ENCODE results near the gene POLR2A.

The POLR2A gene

DNA sequence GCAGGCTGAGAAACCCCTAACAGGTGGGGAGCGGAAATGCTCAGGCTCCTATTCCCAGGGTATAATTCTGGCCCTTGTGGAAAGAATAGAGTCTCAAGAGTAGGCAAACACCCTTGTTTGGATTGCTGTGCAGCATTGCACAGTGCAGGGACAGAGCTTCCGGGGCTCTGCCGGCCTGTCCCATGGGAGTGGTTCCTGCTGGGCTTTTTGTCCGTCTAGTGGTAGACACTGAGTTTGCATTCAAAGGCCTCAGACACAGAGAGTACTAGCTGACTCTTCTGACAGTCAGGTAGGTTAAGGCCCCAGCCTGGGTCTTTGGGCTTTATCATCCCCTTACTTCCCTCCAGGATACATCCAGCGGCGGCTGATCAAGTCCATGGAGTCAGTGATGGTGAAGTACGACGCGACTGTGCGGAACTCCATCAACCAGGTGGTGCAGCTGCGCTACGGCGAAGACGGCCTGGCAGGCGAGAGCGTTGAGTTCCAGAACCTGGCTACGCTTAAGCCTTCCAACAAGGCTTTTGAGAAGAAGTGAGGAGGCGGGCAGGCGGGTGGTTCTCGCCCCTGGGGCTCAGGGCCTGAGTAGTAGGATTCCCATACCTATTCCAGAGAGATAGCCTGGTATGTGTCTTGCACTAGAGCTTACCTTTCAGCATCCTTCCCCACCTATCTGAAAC lies 18.1 kb downstream of the POLR2A start:
- DNase-seq (ENCODE audit: low read depth): no peak
- no peak overlapping the region for H3K4me3 ChIP-seq (replicated peaks; ENCODE audit: low read depth, low read length)
- TF ChIP-seq, protein P1, sequence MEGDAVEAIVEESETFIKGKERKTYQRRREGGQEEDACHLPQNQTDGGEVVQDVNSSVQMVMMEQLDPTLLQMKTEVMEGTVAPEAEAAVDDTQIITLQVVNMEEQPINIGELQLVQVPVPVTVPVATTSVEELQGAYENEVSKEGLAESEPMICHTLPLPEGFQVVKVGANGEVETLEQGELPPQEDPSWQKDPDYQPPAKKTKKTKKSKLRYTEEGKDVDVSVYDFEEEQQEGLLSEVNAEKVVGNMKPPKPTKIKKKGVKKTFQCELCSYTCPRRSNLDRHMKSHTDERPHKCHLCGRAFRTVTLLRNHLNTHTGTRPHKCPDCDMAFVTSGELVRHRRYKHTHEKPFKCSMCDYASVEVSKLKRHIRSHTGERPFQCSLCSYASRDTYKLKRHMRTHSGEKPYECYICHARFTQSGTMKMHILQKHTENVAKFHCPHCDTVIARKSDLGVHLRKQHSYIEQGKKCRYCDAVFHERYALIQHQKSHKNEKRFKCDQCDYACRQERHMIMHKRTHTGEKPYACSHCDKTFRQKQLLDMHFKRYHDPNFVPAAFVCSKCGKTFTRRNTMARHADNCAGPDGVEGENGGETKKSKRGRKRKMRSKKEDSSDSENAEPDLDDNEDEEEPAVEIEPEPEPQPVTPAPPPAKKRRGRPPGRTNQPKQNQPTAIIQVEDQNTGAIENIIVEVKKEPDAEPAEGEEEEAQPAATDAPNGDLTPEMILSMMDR (IDR thresholded peaks at IDR 0.05; ENCODE audit: low read length, missing control alignments): no peak

DNA sequence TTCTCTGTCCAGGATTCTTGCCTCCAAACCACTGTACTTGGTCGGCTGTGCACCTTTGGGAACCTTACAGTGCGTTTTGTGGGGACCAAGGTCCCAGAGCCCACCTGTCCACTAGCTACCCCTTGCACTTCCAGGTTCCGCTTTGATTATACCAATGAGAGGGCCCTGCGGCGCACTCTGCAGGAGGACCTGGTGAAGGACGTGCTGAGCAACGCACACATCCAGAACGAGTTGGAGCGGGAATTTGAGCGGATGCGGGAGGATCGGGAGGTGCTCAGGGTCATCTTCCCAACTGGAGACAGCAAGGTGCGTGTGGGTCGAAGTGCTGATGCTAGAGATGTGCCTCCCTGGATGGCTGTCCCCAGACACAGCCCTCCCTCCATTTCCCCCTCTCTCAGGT lies 18.8 kb downstream of the POLR2A start:
- TF ChIP-seq, protein P1 (IDR thresholded peaks at IDR 0.05; ENCODE audit: low read length, missing control alignments): peak; percentile 24
- no peak overlapping the region for H3K4me3 ChIP-seq (replicated peaks; ENCODE audit: low read depth, low read length)
- DNase-seq (ENCODE audit: low read depth): no peak

DNA sequence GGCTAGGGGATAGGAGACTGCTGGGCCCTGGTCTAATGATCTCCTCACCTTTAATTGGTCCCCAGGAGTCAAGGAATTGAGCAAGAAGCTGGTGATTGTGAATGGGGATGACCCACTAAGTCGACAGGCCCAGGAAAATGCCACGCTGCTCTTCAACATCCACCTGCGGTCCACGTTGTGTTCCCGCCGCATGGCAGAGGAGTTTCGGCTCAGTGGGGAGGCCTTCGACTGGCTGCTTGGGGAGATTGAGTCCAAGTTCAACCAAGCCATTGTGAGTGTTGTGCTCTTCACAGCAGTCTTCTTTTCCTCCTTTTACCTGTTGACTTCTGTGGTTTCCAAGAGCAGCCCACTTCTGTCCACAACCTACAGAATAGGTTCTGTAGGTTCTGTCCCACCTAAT lies 19.4 kb downstream of the POLR2A start:
- no peak overlapping the region for H3K4me3 ChIP-seq (replicated peaks; ENCODE audit: low read depth, low read length)
- TF ChIP-seq, protein P1 (IDR thresholded peaks at IDR 0.05; ENCODE audit: low read length, missing control alignments): no peak
- DNase-seq (ENCODE audit: low read depth): no peak

DNA sequence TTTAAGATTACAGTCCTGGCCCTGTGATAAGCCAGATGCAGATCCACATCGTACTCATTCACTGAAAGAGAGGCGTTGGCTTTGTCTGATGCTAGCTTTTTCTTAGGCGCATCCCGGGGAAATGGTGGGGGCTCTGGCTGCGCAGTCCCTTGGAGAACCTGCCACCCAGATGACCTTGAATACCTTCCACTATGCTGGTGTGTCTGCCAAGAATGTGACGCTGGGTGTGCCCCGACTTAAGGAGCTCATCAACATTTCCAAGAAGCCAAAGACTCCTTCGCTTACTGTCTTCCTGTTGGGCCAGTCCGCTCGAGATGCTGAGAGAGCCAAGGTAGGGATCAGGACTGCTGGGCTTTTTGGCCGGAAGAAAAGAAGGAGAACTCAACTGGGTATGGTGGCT lies 24.0 kb downstream of the POLR2A start:
- H3K4me3 ChIP-seq (replicated peaks; ENCODE audit: low read depth, low read length): no peak overlapping the region
- DNase-seq (ENCODE audit: low read depth): no peak
- TF ChIP-seq, protein P1 (IDR thresholded peaks at IDR 0.05; ENCODE audit: low read length, missing control alignments): no peak

DNA sequence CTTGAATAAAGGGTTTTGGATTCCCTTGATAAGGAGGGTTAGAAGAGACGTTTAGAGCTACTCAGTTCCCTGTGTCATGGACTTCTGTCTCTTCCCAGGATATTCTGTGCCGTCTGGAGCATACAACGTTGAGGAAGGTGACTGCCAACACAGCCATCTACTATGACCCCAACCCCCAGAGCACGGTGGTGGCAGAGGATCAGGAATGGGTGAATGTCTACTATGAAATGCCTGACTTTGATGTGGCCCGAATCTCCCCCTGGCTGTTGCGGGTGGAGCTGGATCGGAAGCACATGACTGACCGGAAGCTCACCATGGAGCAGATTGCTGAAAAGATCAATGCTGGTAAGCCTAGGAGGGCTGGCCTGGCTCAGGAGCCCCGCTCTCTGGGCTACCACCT lies 24.7 kb downstream of the POLR2A start:
- no peak for DNase-seq (ENCODE audit: low read depth)
- TF ChIP-seq, protein P1 (IDR thresholded peaks at IDR 0.05; ENCODE audit: low read length, missing control alignments): no peak
- no peak overlapping the region for H3K4me3 ChIP-seq (replicated peaks; ENCODE audit: low read depth, low read length)

- TF ChIP-seq, protein P1 (IDR thresholded peaks at IDR 0.05; ENCODE audit: low read length, missing control alignments): no peak
- H3K4me3 ChIP-seq (replicated peaks; ENCODE audit: low read depth, low read length): no peak overlapping the region
- DNase-seq (ENCODE audit: low read depth): no peak
These were observed 25.8 kb downstream of the POLR2A start for GRCh38 chr17:7509937-7510336.

DNA sequence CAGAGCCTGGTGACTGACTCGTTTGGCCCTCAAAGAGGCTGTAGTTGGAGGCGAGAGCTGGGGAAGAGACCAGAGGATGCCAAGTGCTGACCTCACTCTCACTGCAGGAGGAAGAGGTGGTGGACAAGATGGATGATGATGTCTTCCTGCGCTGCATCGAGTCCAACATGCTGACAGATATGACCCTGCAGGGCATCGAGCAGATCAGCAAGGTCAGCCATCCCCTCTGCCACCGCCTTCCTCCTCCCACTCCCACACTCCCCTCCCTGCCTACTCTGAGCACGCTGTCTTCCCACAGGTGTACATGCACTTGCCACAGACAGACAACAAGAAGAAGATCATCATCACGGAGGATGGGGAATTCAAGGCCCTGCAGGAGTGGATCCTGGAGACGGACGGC lies 26.9 kb downstream of the POLR2A start:
- DNase-seq (ENCODE audit: low read depth): peak; percentile 15
- H3K4me3 ChIP-seq (replicated peaks; ENCODE audit: low read depth, low read length): no peak overlapping the region
- TF ChIP-seq, protein P1 (IDR thresholded peaks at IDR 0.05; ENCODE audit: low read length, missing control alignments): no peak
